MM.1S (cell line): Measurements from ENCODE around the gene GNG14.
A peak's percentile ranks its signal among the peaks of the same experiment; 100 is the strongest.

ENCODE experiments used
- DNase-seq: peaks from one replicate; pipeline ENCODE4 v3.0.0-alpha.2; 2015
- H2AFZ ChIP-seq: fragments of 300-600 bp; sonication (generic); 2 replicates; pipeline ENCODE4 v1.6.0; 2016; ENCODE audit warnings: antibody characterized with exemption, low read length
- H3F3A ChIP-seq: fragments of 300-600 bp; sonication (generic); 2 replicates; pipeline ENCODE4 v1.6.1; 2016; ENCODE audit warnings: mild to moderate bottlenecking, antibody characterized with exemption, low read length, moderate library complexity, mixed read lengths; ENCODE audit not compliant: insufficient read depth
- H3K27ac ChIP-seq: fragments of 300-600 bp; sonication (generic); 2 replicates; pipeline ENCODE4 v1.5.1; 2016; ENCODE audit warnings: mild to moderate bottlenecking, low read length
- H3K27me3 ChIP-seq: fragments of 300-600 bp; sonication (generic); replicated peaks from 2 replicates; pipeline ENCODE4 v1.6.0; 2016; ENCODE audit warnings: low read length; ENCODE audit not compliant: insufficient read depth
- H3K36me3 ChIP-seq: fragments of 300-600 bp; sonication (generic); replicated peaks from 2 replicates; pipeline ENCODE4 v1.6.1; 2016; ENCODE audit warnings: mild to moderate bottlenecking, low read length, mixed read lengths; ENCODE audit not compliant: insufficient read depth
- H3K4me1 ChIP-seq: fragments of 300-600 bp; sonication (generic); 2 replicates; pipeline ENCODE4 v1.6.1; 2016; ENCODE audit warnings: low read length, mixed read lengths
- H3K4me2 ChIP-seq: fragments of 300-600 bp; sonication (generic); 2 replicates; pipeline ENCODE4 v1.6.0; 2016; ENCODE audit warnings: low read depth, low read length
- H3K4me3 ChIP-seq: fragments of 300-600 bp; sonication (generic); 2 replicates; pipeline ENCODE4 v1.5.1; 2016; ENCODE audit warnings: low read length, mixed read lengths
- H3K79me2 ChIP-seq: fragments of 300-600 bp; sonication (generic); 2 replicates; pipeline ENCODE4 v1.6.1; 2016; ENCODE audit warnings: mixed run types, low read length, mixed read lengths
- H3K9ac ChIP-seq: fragments of 300-600 bp; sonication (generic); 2 replicates; pipeline ENCODE4 v1.6.1; 2016; ENCODE audit warnings: low read length, mixed read lengths
- H3K9me2 ChIP-seq: fragments of 300-600 bp; sonication (generic); replicated peaks from 2 replicates; pipeline ENCODE4 v1.6.1; 2016; ENCODE audit warnings: mild to moderate bottlenecking, low read length, mixed read lengths; ENCODE audit not compliant: insufficient read depth
- H3K9me3 ChIP-seq: fragments of 300-600 bp; sonication (generic); replicated peaks from 2 replicates; pipeline ENCODE4 v1.6.1; 2016; ENCODE audit warnings: mild to moderate bottlenecking, low read length, mixed read lengths; ENCODE audit not compliant: insufficient read depth
- H4K20me1 ChIP-seq: fragments of 300-600 bp; sonication (generic); 2 replicates; pipeline ENCODE4 v1.6.1; 2016; ENCODE audit warnings: mild to moderate bottlenecking, low read length, moderate library complexity, mixed read lengths; ENCODE audit not compliant: insufficient read depth
- EZH2 ChIP-seq: fragments of 300-600 bp; sonication (generic); optimal IDR thresholded peaks from 2 replicates; pipeline ENCODE3; 2017; ENCODE audit warnings: low read depth, mild to moderate bottlenecking, antibody characterized with exemption, low read length, mixed read lengths
- EZH2phosphoT487 ChIP-seq: fragments of 300-600 bp; sonication (generic); IDR thresholded peaks from 2 replicates; pipeline ENCODE4 v1.6.1; 2018; ENCODE audit warnings: antibody characterized with exemption, low read length
- TF ChIP-seq, protein P1 (sequence below): fragments of 300-600 bp; sonication (generic); IDR thresholded peaks from 2 replicates; pipeline ENCODE4 v1.5.1; 2016; ENCODE audit warnings: antibody characterized with exemption, low read length, mixed read lengths

Gene GNG14

DNA sequence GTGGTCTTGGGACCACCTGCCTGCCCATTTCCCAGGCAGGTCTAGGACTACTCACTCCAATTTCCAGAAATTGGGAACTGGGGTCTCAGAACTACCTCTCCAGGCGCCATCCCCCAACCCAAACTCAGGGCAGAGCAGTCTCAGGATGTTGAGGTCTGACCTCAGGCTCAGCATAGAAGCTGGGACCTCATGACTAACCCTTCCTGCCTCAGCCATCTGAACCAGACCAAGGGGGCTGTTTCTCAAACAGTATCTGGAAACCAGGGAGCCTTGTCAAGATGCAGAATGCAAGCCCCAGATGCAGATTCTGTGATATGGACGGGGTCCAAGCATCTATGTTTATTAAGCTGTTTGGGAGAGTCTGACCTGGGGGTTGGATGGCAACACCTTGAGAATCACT lies 7.3 kb downstream of the GNG14 start:
- Histone ChIP-seq H3K79me2 (peaks cover 7% of the 10 kb centered on the region; the same call in 1 of the 2 replicates), H3K4me2 (0 out of 2 replicates have a peak overlapping the region, but pooled peaks have one; percentile 91), H3K36me3 (no peaks in the 10 kb centered on the region), H3K9me2 (no peaks in the 10 kb centered on the region), H3K4me1 (peaks cover 8% of the 10 kb centered on the region; the same call in 1 of the 2 replicates), H3K9me3 (no peaks in the 10 kb centered on the region), H3F3A (peaks cover 17% of the 10 kb centered on the region), H3K27ac (no peak overlapping the region), H2AFZ (no peak overlapping the region), H3K9ac (no peak overlapping the region; the same call in 1 of the 2 replicates), H3K4me3 (no peak overlapping the region), H3K27me3 (no peaks in the 10 kb centered on the region), H4K20me1 (no peaks in the 10 kb centered on the region)
- no peak for DNase-seq
- no peak for TF ChIP-seq EZH2phosphoT487
- TF ChIP-seq EZH2, result no peak
- TF ChIP-seq, protein P1, sequence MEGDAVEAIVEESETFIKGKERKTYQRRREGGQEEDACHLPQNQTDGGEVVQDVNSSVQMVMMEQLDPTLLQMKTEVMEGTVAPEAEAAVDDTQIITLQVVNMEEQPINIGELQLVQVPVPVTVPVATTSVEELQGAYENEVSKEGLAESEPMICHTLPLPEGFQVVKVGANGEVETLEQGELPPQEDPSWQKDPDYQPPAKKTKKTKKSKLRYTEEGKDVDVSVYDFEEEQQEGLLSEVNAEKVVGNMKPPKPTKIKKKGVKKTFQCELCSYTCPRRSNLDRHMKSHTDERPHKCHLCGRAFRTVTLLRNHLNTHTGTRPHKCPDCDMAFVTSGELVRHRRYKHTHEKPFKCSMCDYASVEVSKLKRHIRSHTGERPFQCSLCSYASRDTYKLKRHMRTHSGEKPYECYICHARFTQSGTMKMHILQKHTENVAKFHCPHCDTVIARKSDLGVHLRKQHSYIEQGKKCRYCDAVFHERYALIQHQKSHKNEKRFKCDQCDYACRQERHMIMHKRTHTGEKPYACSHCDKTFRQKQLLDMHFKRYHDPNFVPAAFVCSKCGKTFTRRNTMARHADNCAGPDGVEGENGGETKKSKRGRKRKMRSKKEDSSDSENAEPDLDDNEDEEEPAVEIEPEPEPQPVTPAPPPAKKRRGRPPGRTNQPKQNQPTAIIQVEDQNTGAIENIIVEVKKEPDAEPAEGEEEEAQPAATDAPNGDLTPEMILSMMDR, result no peak

DNA sequence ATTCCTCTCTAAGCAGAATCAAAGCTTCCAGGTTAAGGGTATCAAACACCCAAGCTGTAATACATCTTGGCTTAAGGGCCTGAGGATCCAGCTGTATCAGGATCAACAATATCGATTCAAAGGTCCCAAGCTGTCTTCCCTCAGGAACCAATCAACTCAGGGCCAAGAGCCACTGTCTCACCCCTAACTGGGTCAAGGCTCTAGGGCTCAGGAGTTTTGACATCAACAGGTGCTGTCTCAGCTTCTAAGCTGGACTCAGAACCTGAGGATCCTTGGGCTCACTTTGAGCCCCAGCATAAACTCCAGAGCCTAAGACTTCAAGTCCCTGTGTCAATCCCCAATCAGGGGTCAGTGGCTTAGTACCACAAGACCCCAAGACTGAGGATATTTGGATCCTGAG lies 7.7 kb downstream of the GNG14 start:
- TF ChIP-seq EZH2 (no peak), EZH2phosphoT487 (no peak)
- TF ChIP-seq, protein P1, result no peak
- no peaks in the 10 kb centered on the region for H3K9me3 ChIP-seq
- H3K4me2 ChIP-seq, result peak overlapping the region; percentile 91
- H3K4me3 ChIP-seq, result peak overlapping the region; percentile 95
- no peaks in the 10 kb centered on the region for H3K9me2 ChIP-seq
- H3K27ac ChIP-seq, result no peak overlapping the region
- H3K27me3 ChIP-seq, result no peaks in the 10 kb centered on the region
- H3K79me2 ChIP-seq, result peaks cover 7% of the 10 kb centered on the region; the same call in 1 of the 2 replicates
- H3F3A ChIP-seq, result peaks cover 17% of the 10 kb centered on the region
- H3K4me1 ChIP-seq, result peaks cover 8% of the 10 kb centered on the region; the same call in 1 of the 2 replicates
- no peaks in the 10 kb centered on the region for H4K20me1 ChIP-seq
- DNase-seq, result no peak
- no peaks in the 10 kb centered on the region for H3K36me3 ChIP-seq
- 0 out of 2 replicates have a peak overlapping the region, but pooled peaks have one; percentile 95 for H2AFZ ChIP-seq
- H3K9ac ChIP-seq, result peak overlapping the region; percentile 76; the same call in 1 of the 2 replicates

GRCh38 chr19:12695997-12696365 lies 8.2 kb downstream of the GNG14 start:
- H3K4me1 ChIP-seq, result peaks cover 8% of the 10 kb centered on the region; the same call in 1 of the 2 replicates
- H3K27ac ChIP-seq, result peak overlapping the region; percentile 79; the same call in 1 of the 2 replicates
- peaks cover 17% of the 10 kb centered on the region for H3F3A ChIP-seq
- peak overlapping the region; percentile 95 for H3K4me3 ChIP-seq
- peak overlapping the region; percentile 76 for H3K9ac ChIP-seq
- no peaks in the 10 kb centered on the region for H3K9me2 ChIP-seq
- no peaks in the 10 kb centered on the region for H4K20me1 ChIP-seq
- H2AFZ ChIP-seq, result peak overlapping the region; percentile 95
- peak; percentile 25 for DNase-seq
- peaks cover 7% of the 10 kb centered on the region; the same call in 1 of the 2 replicates for H3K79me2 ChIP-seq
- no peaks in the 10 kb centered on the region for H3K27me3 ChIP-seq
- TF ChIP-seq EZH2 (no peak), EZH2phosphoT487 (no peak)
- TF ChIP-seq, protein P1, result no peak
- H3K9me3 ChIP-seq, result no peaks in the 10 kb centered on the region
- H3K36me3 ChIP-seq, result no peaks in the 10 kb centered on the region
- peak overlapping the region; percentile 91 for H3K4me2 ChIP-seq
